Dedifferentiated amniotic fluid mesenchymal stem cell (primary cell): ENCODE measurements around the gene NLK.
"Not testable (repeated sequence)": the region's sequence is repeated elsewhere in the genome, so short reads cannot be mapped to it uniquely, and the experiment has no call there.

Source experiments
- DNase-seq: peaks from one replicate; pipeline ENCODE4 v3.0.0-alpha.2; 2016; ENCODE audit errors: extremely low spot score

Gene NLK

GRCh38 chr17:28231624-28232023, 189.1 kb downstream of the NLK start:
- DNase-seq = not testable (repeated sequence)

- DNase-seq = not testable (repeated sequence)
These were observed 190.7 kb downstream of the NLK start for GRCh38 chr17:28232966-28233870.

DNA sequence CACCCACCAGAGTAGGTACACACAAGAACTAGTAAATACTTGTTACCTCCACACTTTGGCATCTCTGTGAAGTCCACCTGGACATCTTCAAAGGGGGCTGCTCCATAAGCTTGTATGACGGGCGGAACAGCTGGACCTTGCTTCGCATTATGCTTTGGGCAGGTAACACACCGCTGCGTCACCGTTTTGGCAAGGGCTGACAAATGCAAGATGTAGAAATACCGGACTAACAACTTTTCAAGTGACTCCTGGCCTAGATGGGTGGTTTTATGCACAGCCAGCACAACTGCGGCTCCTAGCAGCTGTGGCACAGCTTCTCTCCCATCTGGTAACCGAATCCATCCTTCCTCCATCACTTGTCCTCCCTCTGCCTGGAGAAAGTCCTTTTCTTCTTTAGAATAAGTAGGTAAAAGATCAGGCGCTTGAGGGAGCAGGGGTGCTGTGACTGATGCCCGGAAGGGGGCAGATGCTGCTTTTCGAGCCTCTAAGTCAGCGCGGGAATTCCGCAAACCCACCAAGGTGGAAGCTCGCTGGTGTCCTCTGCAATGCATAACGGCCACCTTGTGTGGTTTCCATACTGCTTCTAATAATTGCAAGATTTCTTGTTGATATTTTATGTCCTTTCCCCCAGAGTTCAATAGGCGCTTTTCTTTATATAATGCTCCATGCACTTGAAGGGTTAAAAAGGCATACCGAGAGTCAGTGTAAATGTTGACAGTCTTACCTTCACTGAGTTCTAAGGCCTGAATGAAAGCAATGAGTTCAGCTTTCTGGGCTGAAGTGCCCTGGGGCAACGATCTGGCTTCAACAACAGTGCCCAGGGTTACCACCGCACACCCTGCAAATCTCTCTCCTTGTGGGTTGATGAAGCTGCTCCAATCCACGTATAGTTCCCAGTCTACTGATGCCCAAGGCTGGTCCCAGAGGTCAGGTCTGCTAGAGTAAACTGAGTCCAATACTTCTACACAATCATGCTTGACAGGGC, 191.7 kb downstream of the NLK start:
- not testable (repeated sequence) for DNase-seq

DNA sequence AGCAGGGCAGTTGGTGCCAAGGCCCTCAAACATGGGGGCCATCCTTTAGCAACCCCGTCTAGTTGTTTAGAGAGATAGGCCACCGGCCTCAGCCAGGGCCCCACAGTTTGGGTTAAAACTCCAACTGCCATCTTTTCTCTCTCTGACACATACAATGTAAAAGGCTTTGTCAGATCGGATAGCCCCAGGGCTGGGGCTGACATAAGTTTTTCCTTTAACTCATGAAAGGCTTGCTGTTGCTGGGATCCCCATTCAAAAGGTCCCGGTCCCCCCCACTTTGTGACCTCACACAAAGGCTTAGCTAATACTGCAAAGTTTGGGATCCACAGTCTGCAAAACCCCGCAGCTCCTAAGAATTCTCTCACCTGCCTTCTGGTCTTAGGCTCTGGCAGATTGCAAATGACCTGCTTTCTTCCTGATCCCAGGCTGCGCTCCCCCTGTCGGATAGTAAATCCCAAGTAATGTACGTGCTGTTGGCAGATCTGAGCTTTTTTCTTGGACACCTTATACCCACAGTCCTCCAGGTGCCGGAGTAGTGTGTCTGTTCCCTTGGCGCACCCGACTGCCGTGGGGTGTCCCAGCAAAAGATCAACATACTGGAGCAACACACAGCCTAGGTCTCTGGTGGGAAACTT, 192.7 kb downstream of the NLK start:
- DNase-seq = not testable (repeated sequence)

GRCh38 chr17:28236033-28236653, 193.7 kb downstream of the NLK start:
- DNase-seq = not testable (repeated sequence)

DNA sequence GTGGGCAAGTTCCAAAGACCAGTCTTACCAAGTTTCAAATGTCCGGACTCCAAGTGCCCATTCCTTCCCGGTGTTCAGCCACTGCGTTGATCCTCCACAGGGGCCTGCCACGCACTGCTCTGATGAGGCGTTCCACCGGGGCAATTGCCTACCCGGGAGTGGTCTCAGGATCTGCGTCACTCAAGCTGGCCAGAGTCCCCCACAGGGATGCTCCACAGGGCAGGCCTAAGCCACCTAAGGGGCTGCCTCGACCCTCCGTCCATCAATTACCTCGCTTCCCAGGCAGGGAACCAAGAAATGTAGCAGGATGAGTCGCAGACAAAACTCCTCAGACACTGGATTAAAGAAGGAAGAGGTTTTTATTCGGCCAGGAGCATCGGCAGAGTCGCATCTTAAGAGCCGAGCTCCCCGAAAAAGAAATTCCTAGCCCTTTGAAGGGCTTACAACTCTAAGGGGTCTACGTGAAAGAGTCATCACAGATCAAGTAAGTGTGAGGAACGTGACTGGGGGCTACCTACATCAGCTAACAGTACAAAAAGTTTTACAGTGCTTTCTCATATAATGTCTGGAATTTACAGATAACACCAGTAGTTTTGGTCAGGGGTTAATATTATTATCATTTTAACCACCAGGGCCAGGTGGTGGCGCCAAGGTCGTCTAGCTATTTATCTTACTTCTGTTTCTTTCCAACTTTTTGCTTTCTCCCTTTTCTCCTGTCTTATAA, 196.2 kb downstream of the NLK start:
- DNase-seq = not testable (repeated sequence)

GRCh38 chr17:28239271-28239624, 196.8 kb downstream of the NLK start:
- no peak for DNase-seq

- no peak for DNase-seq
These were observed 198.3 kb downstream of the NLK start for GRCh38 chr17:28240688-28241340.

DNA sequence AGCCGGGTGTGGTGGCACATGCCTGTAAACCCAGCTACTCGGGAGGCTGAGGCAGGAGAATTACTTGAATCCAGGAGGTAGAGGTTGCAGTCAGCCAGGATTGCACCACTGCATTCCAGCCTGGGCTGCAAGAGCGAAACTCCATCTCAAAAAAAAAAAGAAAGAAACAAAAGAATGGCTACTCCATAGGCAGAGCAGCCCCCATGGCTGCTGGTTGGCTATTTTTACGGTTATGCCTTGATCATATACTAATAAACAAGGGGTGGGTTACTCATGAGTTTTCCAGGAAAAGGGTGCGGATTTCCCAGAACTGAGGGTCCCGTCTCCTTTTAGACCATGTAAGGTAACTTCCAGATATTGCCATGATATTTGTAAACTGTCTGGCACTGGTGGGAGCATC, 200.3 kb downstream of the NLK start:
- DNase-seq = no peak

- DNase-seq = not testable (repeated sequence)
These were observed 200.8 kb downstream of the NLK start for GRCh38 chr17:28243268-28243667.

- DNase-seq = no peak
These were observed 202.0 kb downstream of the NLK start for GRCh38 chr17:28244446-28244845.
